HCT116 (cell line): ENCODE measurements around the gene CDH24. TPM values are rescaled to one million over a fixed set of nuclear protein-coding genes. Genes with fewer than 3 reads are reported as not detected.

Experiments
- ATAC-seq: fragments of 200-7000 bp; cut with Tn5 transposase; 2 replicates; pipeline ENCODE4 v1.9.1; 2020; ENCODE audit warnings: mild to moderate bottlenecking, moderate library complexity
- BruUV-seq: library from RNA; stranded (reverse); fragments of 400-500 nt; replicated peaks from 2 replicates; lab custom pipeline; 2021; lab: Mats Ljungman, UMichigan
- CTCF ChIA-PET: fragments of 300-600 bp; sonication (Branson Sonifier 250); formaldehyde crosslinking; loops from one replicate; lab custom pipeline; 2021; ENCODE audit warnings: antibody characterized with exemption; lab: Charles Lee
- POLR2A ChIA-PET: fragments of 300-600, 350-600 bp; sonication (Branson Sonifier 250); formaldehyde crosslinking; loops from one replicate; lab custom pipeline; 2021; ENCODE audit warnings: antibody characterized with exemption; lab: Charles Lee
- RAD21 ChIA-PET, 2 experiments: fragments of 300-600 bp; sonication (Branson Sonifier 250); formaldehyde crosslinking; loops; one replicate each; lab custom pipeline; 2023; ENCODE audit warnings: low total read pairs in 2 of 2; ENCODE audit not compliant: uncharacterized antibody in 2 of 2, unreplicated experiment in 2 of 2, low non-redundant PET in 1 of 2; lab: Charles Lee
- DNase-seq: peaks from one replicate; pipeline ENCODE4 v3.0.0-alpha.2; 2010; ENCODE audit warnings: low read depth, low spot score
- H2AFZ ChIP-seq: fragments of 200-600 bp; shearing (Covaris generic), sonication (generic); 2 replicates; pipeline ENCODE4 v1.6.1; 2017; ENCODE audit warnings: low read depth, mixed run types, mixed read lengths, antibody characterized with exemption, low read length; ENCODE audit not compliant: poor library complexity, severe bottlenecking
- H3K27ac ChIP-seq: 2 replicates; pipeline ENCODE4 v1.5.1; 2012; ENCODE audit warnings: low read depth, low read length
- H3K27me3 ChIP-seq: fragments of 200-600 bp; sonication (generic); 2 replicates; pipeline ENCODE4 v1.6.1; 2016; ENCODE audit warnings: mixed run types, low read length, mixed read lengths; ENCODE audit not compliant: insufficient read depth
- H3K36me3 ChIP-seq, 2 experiments: fragments of 200-500 bp in 1 of 2; fragments of 200-600 bp in 1 of 2; sonication (Bioruptor generic) in 1 of 2; sonication (generic) in 1 of 2; 2 replicates each; pipeline versions ENCODE4 v1.5.1 to v1.6.1; 2014 to 2016; ENCODE audit warnings: low read length in 2 of 2, inconsistent platforms in 1 of 2, mixed read lengths in 1 of 2, mixed run types in 1 of 2; ENCODE audit not compliant: insufficient read depth in 2 of 2, control insufficient read depth in 1 of 2
- H3K4me1 ChIP-seq, 2 experiments: fragments of 200-600 bp in 1 of 2; sonication (generic) in 1 of 2; 2 replicates each; pipeline versions ENCODE4 v1.5.1 to v1.6.1; 2012 to 2017; ENCODE audit warnings: low read length in 2 of 2, inconsistent platforms in 1 of 2, mild to moderate bottlenecking in 1 of 2, mixed read lengths in 1 of 2, mixed run types in 1 of 2, moderate library complexity in 1 of 2; ENCODE audit not compliant: insufficient read depth in 2 of 2, control insufficient read depth in 1 of 2
- H3K4me2 ChIP-seq: fragments of 200-600 bp; sonication (generic); 2 replicates; pipeline ENCODE4 v1.6.1; 2017; ENCODE audit warnings: mixed run types, low read length, mixed read lengths
- H3K4me3 ChIP-seq, 2 experiments: fragments of 200-600 bp in 1 of 2; sonication (generic) in 1 of 2; replicated peaks in 1 of 2; 2 replicates each; pipeline ENCODE4 v1.5.1; 2011 to 2016; ENCODE audit warnings: low read length in 2 of 2, control low read depth in 1 of 2, low read depth in 1 of 2, mild to moderate bottlenecking in 1 of 2, mixed read lengths in 1 of 2, mixed run types in 1 of 2
- H3K79me2 ChIP-seq: fragments of 200-600 bp; sonication (generic); 2 replicates; pipeline ENCODE4 v1.6.1; 2017; ENCODE audit warnings: mild to moderate bottlenecking, mixed run types, low read length, moderate library complexity, mixed read lengths; ENCODE audit not compliant: insufficient read depth
- H3K9ac ChIP-seq: fragments of 200-600 bp; sonication (generic); 2 replicates; pipeline ENCODE4 v1.6.1; 2016; ENCODE audit warnings: low read length, mixed read lengths
- H3K9me2 ChIP-seq: fragments of 200-600 bp; sonication (generic), shearing (Covaris generic); 2 replicates; pipeline ENCODE4 v1.6.1; 2017; ENCODE audit warnings: mixed run types, mild to moderate bottlenecking, moderate library complexity; ENCODE audit not compliant: insufficient read depth
- H3K9me3 ChIP-seq, 2 experiments: fragments of 200-500 bp in 1 of 2; fragments of 200-600 bp in 1 of 2; sonication (Bioruptor generic) in 1 of 2; sonication (generic) in 1 of 2; 2 replicates each; pipeline ENCODE4 v1.6.1; 2014 to 2017; ENCODE audit warnings: low read length in 2 of 2, mixed read lengths in 2 of 2, inconsistent platforms in 1 of 2, low read depth in 1 of 2, mild to moderate bottlenecking in 1 of 2, mixed run types in 1 of 2, moderate library complexity in 1 of 2; ENCODE audit not compliant: control insufficient read depth in 1 of 2, insufficient read depth in 1 of 2
- H4K20me1 ChIP-seq: fragments of 200-600 bp; sonication (generic), shearing (Covaris generic); 2 replicates; pipeline ENCODE4 v1.6.1; 2017; ENCODE audit warnings: mixed run types, mild to moderate bottlenecking, moderate library complexity; ENCODE audit not compliant: insufficient read depth
- ATF3 ChIP-seq: IDR thresholded peaks from 2 replicates; pipeline ENCODE4 v1.6.1; 2012
- CBX3 ChIP-seq: IDR thresholded peaks from 2 replicates; pipeline ENCODE4 v1.6.1; 2012; ENCODE audit warnings: low read depth
- ELF1 ChIP-seq: IDR thresholded peaks from 2 replicates; pipeline ENCODE4 v1.6.1; 2012; ENCODE audit warnings: low read depth, borderline replicate concordance
- EZH2phosphoT487 ChIP-seq: fragments of 200-600 bp; IDR thresholded peaks from 2 replicates; pipeline ENCODE4 v1.6.1; 2018; ENCODE audit warnings: antibody characterized with exemption, borderline replicate concordance
- FOSL1 ChIP-seq: IDR thresholded peaks from 2 replicates; pipeline ENCODE4 v1.6.1; 2012; ENCODE audit warnings: low read depth
- MAX ChIP-seq: IDR thresholded peaks from 2 replicates; pipeline ENCODE4 v1.6.1; 2012
- POLR2A ChIP-seq: IDR thresholded peaks from 2 replicates; pipeline ENCODE4 v1.7.0; 2011; ENCODE audit warnings: borderline replicate concordance; ENCODE audit not compliant: insufficient read depth, insufficient read length; ENCODE audit errors: extremely low read depth
- POLR2AphosphoS5 ChIP-seq: IDR thresholded peaks from 2 replicates; pipeline ENCODE4 v1.6.1; 2011; ENCODE audit warnings: mild to moderate bottlenecking, low read depth, low read length, moderate library complexity
- REST ChIP-seq: IDR thresholded peaks from 2 replicates; pipeline ENCODE4 v1.6.1; 2012; ENCODE audit warnings: low read depth
- SIN3A ChIP-seq: IDR thresholded peaks from 2 replicates; pipeline ENCODE4 v1.6.1; 2012; ENCODE audit warnings: low read depth
- SP1 ChIP-seq: IDR thresholded peaks from 2 replicates; pipeline ENCODE4 v1.6.1; 2012; ENCODE audit warnings: low read depth
- SRF ChIP-seq: IDR thresholded peaks from 2 replicates; pipeline ENCODE4 v1.6.1; 2012; ENCODE audit warnings: low read depth
- TCF7L2 ChIP-seq: IDR thresholded peaks from 2 replicates; pipeline ENCODE4 v1.7.0; 2011; ENCODE audit warnings: borderline replicate concordance, inconsistent platforms; ENCODE audit not compliant: insufficient read depth, insufficient read length; ENCODE audit errors: extremely low read depth
- YY1 ChIP-seq: IDR thresholded peaks from 2 replicates; pipeline ENCODE4 v1.6.1; 2011; ENCODE audit warnings: low read length, low read depth, moderate library complexity, mild to moderate bottlenecking; ENCODE audit not compliant: insufficient replicate concordance; ENCODE audit errors: extremely low read depth
- ZFX ChIP-seq: fragments of 450-650 bp; IDR thresholded peaks from 2 replicates; pipeline ENCODE4 v1.6.1; 2017
- ZNF274 ChIP-seq: fragments of 200-500 bp; sonication (Bioruptor generic); IDR thresholded peaks from 2 replicates; pipeline ENCODE4 v1.6.1; 2014; ENCODE audit warnings: mild to moderate bottlenecking, low read depth, low read length, inconsistent platforms
- intact Hi-C: fragments of 100-400 bp; cut with micrococcal nuclease; formaldehyde crosslinking; loops from 2 replicates; pipeline ENCODE4 v1.10.0; 2022
- total RNA-seq: library from RNA; stranded (reverse); gene quantifications from one replicate; pipeline ENCODE4 v1.2.1, GENCODE V29; 2021; ENCODE audit not compliant: unreplicated experiment

CDH24 gene
- total RNA-seq, 1 experiment from 2014 or later, result 19.3 TPM

- H3K9ac ChIP-seq, result no peak overlapping the region
- TF ChIP-seq SIN3A (no peak), POLR2A (no peak), SP1 (no peak), ZNF274 (no peak), POLR2AphosphoS5 (no peak), FOSL1 (no peak), TCF7L2 (no peak), YY1 (no peak), MAX (no peak), ATF3 (no peak), SRF (no peak), REST (no peak), EZH2phosphoT487 (no peak), ELF1 (no peak), CBX3 (no peak), ZFX (no peak)
- TF ChIP-seq, all 23 proteins: peak for 0
- H3K36me3 ChIP-seq, result no peaks in the 10 kb centered on the region
- H4K20me1 ChIP-seq, result no peaks in the 10 kb centered on the region
- intact Hi-C loops, result no loop called here
- H3K27ac ChIP-seq, result no peak overlapping the region
- no peak overlapping the region for H3K4me2 ChIP-seq
- no peak for ATAC-seq
- no TSS peak for BruUV-seq
- POLR2A ChIA-PET, result interaction anchor here (1.8 kb wide), 1 partner anchor 10 kb away, joined by 7 read pairs; no protein-coding TSS in a partner anchor
- no peak for DNase-seq
- peaks cover 3 to 7% of the 10 kb centered on the region in 2 experiments; a peak in 2 of 4 replicates for H3K4me1 ChIP-seq
- no peaks in the 10 kb centered on the region for H3K9me3 ChIP-seq
- no peaks in the 10 kb centered on the region for H3K79me2 ChIP-seq
- no peaks in the 10 kb centered on the region for H3K27me3 ChIP-seq
- no peak overlapping the region for H2AFZ ChIP-seq
- CTCF ChIA-PET, result no interaction called here
- H3K9me2 ChIP-seq, result no peaks in the 10 kb centered on the region
- RAD21 ChIA-PET, result no interaction called here
- no peak overlapping the region for H3K4me3 ChIP-seq
Observed at GRCh38 chr14:23017091-23017490, 40.2 kb downstream of the CDH24 start.
